Lower leg skin (tissue), 4 donors: ENCODE results near the gene ATP6AP1. TPM values are rescaled to one million over a fixed set of nuclear protein-coding genes. Genes with fewer than 3 reads are reported as not detected.

Experiments used
- DNase-seq, 2 donors: peaks; one replicate each; pipeline ENCODE4 v3.0.0-alpha.2; 2019; ENCODE audit warnings: low spot score in 2 of 2
- H3K4me3 ChIP-seq: fragments of 200-600 bp; sonication (generic); 2 replicates; pipeline ENCODE4 v1.5.1; 2017; ENCODE audit warnings: mild to moderate bottlenecking, low read depth; ENCODE audit not compliant: poor library complexity, severe bottlenecking
- CTCF ChIP-seq, 3 donors: fragments of 450-650 bp; IDR thresholded peaks; one replicate each; pipeline ENCODE4 v1.5.1; 2016; ENCODE audit warnings: antibody characterized with exemption in 3 of 3, mild to moderate bottlenecking in 3 of 3, moderate library complexity in 2 of 3
- POLR2A ChIP-seq, 2 donors: fragments of 450-650 bp; IDR thresholded peaks; one replicate each; pipeline ENCODE4 v1.6.1; 2016 to 2017; ENCODE audit warnings: antibody characterized with exemption in 2 of 2, mild to moderate bottlenecking in 1 of 2, moderate library complexity in 1 of 2
- WGBS, 2 donors: methylation state at CpG; one replicate each; pipeline ENCODE4 v1.1.5; 2018; 5-methylcytosine and 5-hydroxymethylcytosine counted together
- intact Hi-C: fragments of 100-400 bp; cut with DNase I; formaldehyde crosslinking; loops from one replicate; pipeline ENCODE4 v1.15.0; 2023; ENCODE audit warnings: low total_unique reads
- total RNA-seq, 4 donors: library from RNA; depleted of rRNA; stranded (reverse); fragments of >200 nt; gene quantifications; one replicate each; pipeline ENCODE4 v1.1.0, GENCODE V29; 2016

The ATP6AP1 gene
- total RNA-seq, 4 donors from 2014 or later: 71.0 to 93.5 (median 78.4) TPM

- TF ChIP-seq CTCF (IDR thresholded peaks at IDR 0.05): no peak
- TF ChIP-seq POLR2A (IDR thresholded peaks at IDR 0.05): no peak
- WGBS, 2 donors: 55 to 59% methylated on average over 3 to 84 of the region's 85 CpGs
- peak; percentile 88 to 98 for DNase-seq
- H3K4me3 ChIP-seq: peak within 1 kb of the TSS; percentile 28
- intact Hi-C loops: no loop called here
Observed at GRCh38 chrX:154478728-154479622, 50.5 kb downstream of the ATP6AP1 start, which contains the start of gene LAGE3. TSS of gene LAGE3 (minus strand) at chrX:154479281. CDS start at chrX:154478915, 366 bp downstream.

GRCh38 chrX:154481195-154481594 is 52.7 kb downstream of the ATP6AP1 start:
- intact Hi-C loops: no loop called here
- DNase-seq: no peak
- 84 to 87% methylated on average over 5 of the region's 5 CpGs for WGBS, 2 donors
- no peak for TF ChIP-seq CTCF (IDR thresholded peaks at IDR 0.05)
- TF ChIP-seq POLR2A (IDR thresholded peaks at IDR 0.05): no peak
- H3K4me3 ChIP-seq: no peak overlapping the region

GRCh38 chrX:154481911-154482601 is 53.6 kb downstream of the ATP6AP1 start:
- no peak overlapping the region for H3K4me3 ChIP-seq
- WGBS, 2 donors: 64 to 72% methylated on average over 12 to 14 of the region's 14 CpGs
- TF ChIP-seq POLR2A (IDR thresholded peaks at IDR 0.05) (no peak), CTCF (IDR thresholded peaks at IDR 0.05) (no peak)
- intact Hi-C loops: no loop called here
- no peak for DNase-seq

GRCh38 chrX:154482786-154483185 is 54.3 kb downstream of the ATP6AP1 start:
- intact Hi-C loops: no loop called here
- no peak for DNase-seq
- no peak for TF ChIP-seq CTCF (IDR thresholded peaks at IDR 0.05)
- TF ChIP-seq POLR2A (IDR thresholded peaks at IDR 0.05): no peak
- no peak overlapping the region for H3K4me3 ChIP-seq
- 70% methylated on average over 7 of the region's 7 CpGs; no CpG with 5 or more reads in 1 of the 2 donors for WGBS, 2 donors

- 64 to 74% methylated on average over 6 to 7 of the region's 7 CpGs for WGBS, 2 donors
- TF ChIP-seq CTCF (IDR thresholded peaks at IDR 0.05): no peak
- no peak for TF ChIP-seq POLR2A (IDR thresholded peaks at IDR 0.05)
- no peak overlapping the region for H3K4me3 ChIP-seq
- intact Hi-C loops: no loop called here
- no peak for DNase-seq
Observed at GRCh38 chrX:154483325-154483724, 54.8 kb downstream of the ATP6AP1 start.
